Naive B cell (primary cell): ENCODE results near the gene TANC1. TPM values are rescaled to one million over a fixed set of nuclear protein-coding genes. Genes with fewer than 3 reads are reported as not detected.
"Not testable (repeated sequence)": the region's sequence is repeated elsewhere in the genome, so short reads cannot be mapped to it uniquely, and the experiment has no call there.

Experiments used
- ATAC-seq, 2 donors: fragments of 150-1000 bp; cut with Tn5 transposase; 2 replicates each; pipeline ENCODE4 v1.10.0; 2021; ENCODE audit warnings: low read depth in 2 of 2, mild to moderate bottlenecking in 2 of 2, moderate library complexity in 2 of 2
- DNase-seq: peaks from one replicate; pipeline ENCODE4 v3.0.0; 2022
- H3K27ac Mint-ChIP-seq, 6 donors: one replicate each; pipeline ENCODE4 v1.8.0; 2020 to 2022; ENCODE audit warnings: mild to moderate bottlenecking in 6 of 6, mixed read lengths in 6 of 6, moderate library complexity in 5 of 6, inconsistent platforms in 2 of 6
- H3K27me3 Mint-ChIP-seq, 3 donors: one replicate each; pipeline ENCODE4 v1.8.0; 2021 to 2022; ENCODE audit warnings: mixed read lengths in 3 of 3, mild to moderate bottlenecking in 1 of 3
- H3K36me3 Mint-ChIP-seq, 2 donors: one replicate each; pipeline ENCODE4 v1.8.0; 2020 to 2022; ENCODE audit warnings: mixed read lengths in 2 of 2, inconsistent platforms in 1 of 2, mild to moderate bottlenecking in 1 of 2
- H3K4me1 Mint-ChIP-seq, 3 donors: one replicate each; pipeline ENCODE4 v1.8.0; 2020 to 2022; ENCODE audit warnings: mixed read lengths in 3 of 3, inconsistent platforms in 1 of 3, mild to moderate bottlenecking in 1 of 3, moderate library complexity in 1 of 3
- H3K4me3 Mint-ChIP-seq, 8 donors: one replicate each; pipeline ENCODE4 v1.8.0; 2020 to 2022; ENCODE audit warnings: mild to moderate bottlenecking in 8 of 8, mixed read lengths in 8 of 8, moderate library complexity in 8 of 8, inconsistent platforms in 2 of 8
- H3K9me3 Mint-ChIP-seq, 7 donors: one replicate each; pipeline ENCODE4 v1.8.0; 2020 to 2022; ENCODE audit warnings: mixed read lengths in 7 of 7, mild to moderate bottlenecking in 5 of 7, inconsistent platforms in 2 of 7, moderate library complexity in 1 of 7
- polyA plus RNA-seq, 6 donors: library from polyadenylated mRNA; unstranded; fragments of 300-500 nt; fragmentation: Illumina TruSeq; gene quantifications; one replicate each; pipeline ENCODE4 v1.2.3, GENCODE V29; 2021; ENCODE audit warnings: low read depth in 6 of 6

TANC1 gene
- polyA plus RNA-seq, 6 donors from 2014 or later: 0.05 to 0.16 (median 0.09) TPM; not detected in 2

- Mint-ChIP-seq H3K4me1 (no peaks in the 10 kb centered on the region), H3K27ac (peak overlapping the region in 2 of 6 donors; percentile 25 to 51), H3K27me3 (no peaks in the 10 kb centered on the region), H3K9me3 (no peaks in the 10 kb centered on the region), H3K4me3 (no peak overlapping the region), H3K36me3 (no peaks in the 10 kb centered on the region)
- DNase-seq (no peak), ATAC-seq (no peak)
Measured at GRCh38 chr2:159030674-159031380, 62.4 kb downstream of the TANC1 start.

- Mint-ChIP-seq H3K4me1 (no peaks in the 10 kb centered on the region), H3K36me3 (no peaks in the 10 kb centered on the region), H3K9me3 (peaks cover 0 to 2% (median 0%) of the 10 kb centered on the region in 7 donors), H3K4me3 (no peak overlapping the region), H3K27ac (peak overlapping the region in 1 of 6 donors; percentile 82), H3K27me3 (no peaks in the 10 kb centered on the region)
- no peak for ATAC-seq
- no peak for DNase-seq
Measured at GRCh38 chr2:159032146-159032545, 63.7 kb downstream of the TANC1 start.

- Mint-ChIP-seq H3K4me1 (no peaks in the 10 kb centered on the region), H3K36me3 (no peaks in the 10 kb centered on the region), H3K27ac (no peak overlapping the region), H3K9me3 (peaks cover 0 to 6% (median 3%) of the 10 kb centered on the region in 7 donors), H3K27me3 (no peaks in the 10 kb centered on the region), H3K4me3 (no peak overlapping the region)
- no peak for DNase-seq
- no peak for ATAC-seq
Measured at GRCh38 chr2:159032580-159032979, 64.1 kb downstream of the TANC1 start.

GRCh38 chr2:159034713-159035112, 66.3 kb downstream of the TANC1 start:
- ATAC-seq: no peak
- H3K4me1 Mint-ChIP-seq: no peaks in the 10 kb centered on the region
- no peaks in the 10 kb centered on the region for H3K27me3 Mint-ChIP-seq
- DNase-seq: no peak
- no peaks in the 10 kb centered on the region for H3K36me3 Mint-ChIP-seq
- H3K27ac Mint-ChIP-seq: no peak overlapping the region
- no peak overlapping the region for H3K4me3 Mint-ChIP-seq
- H3K9me3 Mint-ChIP-seq: peaks cover 0 to 15% (median 10%) of the 10 kb centered on the region in 7 donors

- peak; percentile 18 for DNase-seq
- Mint-ChIP-seq H3K27me3 (no peaks in the 10 kb centered on the region), H3K4me3 (no peak overlapping the region), H3K27ac (peak overlapping the region in 1 of 6 donors; percentile 17), H3K9me3 (peaks cover 0 to 15% (median 11%) of the 10 kb centered on the region in 7 donors), H3K4me1 (no peaks in the 10 kb centered on the region), H3K36me3 (no peaks in the 10 kb centered on the region)
- ATAC-seq: peak; percentile 43 to 58
Measured at GRCh38 chr2:159035790-159036411, 67.5 kb downstream of the TANC1 start.

- peaks cover 0 to 15% (median 11%) of the 10 kb centered on the region in 7 donors for H3K9me3 Mint-ChIP-seq
- not testable (repeated sequence) for H3K4me1 Mint-ChIP-seq, H3K27ac Mint-ChIP-seq, DNase-seq, H3K27me3 Mint-ChIP-seq, ATAC-seq, H3K36me3 Mint-ChIP-seq, H3K4me3 Mint-ChIP-seq
Measured at GRCh38 chr2:159036461-159036860, 68.0 kb downstream of the TANC1 start.

- H3K27ac Mint-ChIP-seq, H3K36me3 Mint-ChIP-seq, H3K4me3 Mint-ChIP-seq, H3K4me1 Mint-ChIP-seq, ATAC-seq, DNase-seq: not testable (repeated sequence)
- Mint-ChIP-seq H3K9me3 (peaks cover 0 to 18% (median 13%) of the 10 kb centered on the region in 7 donors), H3K27me3 (peaks cover 9 to 12% (median 10%) of the 10 kb centered on the region in 3 donors)
Measured at GRCh38 chr2:159041328-159041727, 72.9 kb downstream of the TANC1 start.

GRCh38 chr2:159042115-159042850, 73.8 kb downstream of the TANC1 start:
- Mint-ChIP-seq H3K4me1 (no peaks in the 10 kb centered on the region), H3K27me3 (peaks cover 9 to 12% (median 10%) of the 10 kb centered on the region in 3 donors), H3K36me3 (no peaks in the 10 kb centered on the region), H3K27ac (peak overlapping the region in 1 of 6 donors; percentile 38), H3K9me3 (peaks cover 0 to 16% (median 12%) of the 10 kb centered on the region in 7 donors), H3K4me3 (peak overlapping the region in 1 of 8 donors; percentile 61)
- ATAC-seq: no peak
- DNase-seq: no peak

GRCh38 chr2:159043710-159044109, 75.3 kb downstream of the TANC1 start:
- Mint-ChIP-seq H3K4me1 (no peaks in the 10 kb centered on the region), H3K27me3 (peaks cover 9 to 12% (median 10%) of the 10 kb centered on the region in 3 donors), H3K9me3 (peaks cover 0 to 7% (median 0%) of the 10 kb centered on the region in 7 donors), H3K27ac (no peak overlapping the region), H3K36me3 (no peaks in the 10 kb centered on the region), H3K4me3 (no peak overlapping the region)
- DNase-seq (no peak), ATAC-seq (no peak)

- DNase-seq: no peak
- Mint-ChIP-seq H3K4me1 (no peaks in the 10 kb centered on the region), H3K4me3 (no peak overlapping the region), H3K9me3 (peaks cover 0 to 5% (median 0%) of the 10 kb centered on the region in 7 donors), H3K36me3 (no peaks in the 10 kb centered on the region), H3K27ac (no peak overlapping the region), H3K27me3 (peaks cover 9 to 17% (median 10%) of the 10 kb centered on the region in 3 donors)
- no peak for ATAC-seq
Measured at GRCh38 chr2:159044804-159045286, 76.4 kb downstream of the TANC1 start.

- Mint-ChIP-seq H3K9me3 (peaks cover 0 to 5% (median 0%) of the 10 kb centered on the region in 7 donors), H3K4me3 (no peak overlapping the region), H3K27ac (no peak overlapping the region), H3K4me1 (no peaks in the 10 kb centered on the region), H3K27me3 (peaks cover 9 to 17% (median 10%) of the 10 kb centered on the region in 3 donors), H3K36me3 (no peaks in the 10 kb centered on the region)
- no peak for DNase-seq
- ATAC-seq: no peak
Measured at GRCh38 chr2:159045545-159046454, 77.4 kb downstream of the TANC1 start.

GRCh38 chr2:159046966-159047365, 78.5 kb downstream of the TANC1 start:
- peak overlapping the region in 1 of 6 donors; percentile 79 for H3K27ac Mint-ChIP-seq
- H3K9me3 Mint-ChIP-seq: peaks cover 0 to 3% (median 0%) of the 10 kb centered on the region in 7 donors
- no peaks in the 10 kb centered on the region for H3K36me3 Mint-ChIP-seq
- DNase-seq (no peak), ATAC-seq (no peak)
- no peak overlapping the region for H3K4me3 Mint-ChIP-seq
- H3K27me3 Mint-ChIP-seq: peaks cover 9 to 17% (median 10%) of the 10 kb centered on the region in 3 donors
- H3K4me1 Mint-ChIP-seq: no peaks in the 10 kb centered on the region
